GM19468 (cell line): ENCODE results near the gene AFAP1.

Source experiments
- ATAC-seq: cut with Tn5 transposase; IDR thresholded peaks from one replicate; pipeline ENCODE4 v1.9.1; 2021; ENCODE audit warnings: mild to moderate bottlenecking, moderate library complexity, moderate number of reproducible peaks; ENCODE audit not compliant: unreplicated experiment; ENCODE audit errors: extremely low read depth

The AFAP1 gene

DNA sequence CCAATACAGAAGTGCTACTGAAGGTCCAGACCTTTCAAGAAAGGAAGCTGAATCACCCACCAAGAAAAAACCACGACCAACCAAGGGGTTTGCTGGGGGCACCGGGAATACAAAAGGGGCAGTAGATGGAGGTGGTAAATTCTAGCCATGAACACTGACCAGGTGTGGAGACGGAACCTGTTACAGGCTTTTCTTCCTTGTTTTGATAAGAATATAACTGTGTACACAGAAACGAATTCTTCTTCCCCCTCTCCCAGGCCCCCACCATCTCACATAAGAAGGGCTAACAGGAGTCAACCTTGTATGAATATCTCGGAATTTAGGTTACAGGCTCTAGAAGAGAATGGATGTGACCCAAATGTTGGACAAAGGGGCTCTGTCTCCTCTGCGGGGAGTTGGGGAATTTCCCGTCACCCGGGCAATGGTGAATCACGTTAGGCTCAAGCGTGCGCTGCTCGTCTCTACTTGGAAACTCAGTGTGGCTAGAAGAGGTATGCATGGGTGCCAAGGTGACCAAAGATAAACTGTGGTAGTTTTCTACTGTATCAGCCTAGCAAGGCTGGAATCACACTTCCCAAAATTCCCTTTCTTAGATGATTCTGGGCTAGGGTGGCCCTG, 87.0 kb downstream of the AFAP1 start:
- ATAC-seq = no peak

DNA sequence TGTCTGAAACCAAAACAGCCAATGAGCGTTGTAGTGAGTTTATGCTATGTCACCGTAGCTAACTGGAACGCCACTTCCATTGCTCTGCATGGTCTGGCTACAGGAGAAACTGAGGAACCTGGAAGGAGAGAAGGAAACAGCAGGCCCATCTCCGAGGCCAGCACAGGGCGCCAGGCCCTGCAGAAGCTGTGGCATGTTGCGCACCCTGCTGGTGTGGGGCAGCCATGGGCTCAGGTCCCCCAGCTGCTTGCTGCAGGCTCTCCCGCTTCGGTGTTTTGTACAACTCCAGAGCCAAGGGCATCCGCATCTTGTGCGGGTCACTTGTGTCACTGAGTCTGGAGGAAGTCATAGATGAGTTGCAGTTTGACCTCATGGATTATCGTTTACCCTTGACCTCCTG, 89.2 kb downstream of the AFAP1 start:
- no peak for ATAC-seq

DNA sequence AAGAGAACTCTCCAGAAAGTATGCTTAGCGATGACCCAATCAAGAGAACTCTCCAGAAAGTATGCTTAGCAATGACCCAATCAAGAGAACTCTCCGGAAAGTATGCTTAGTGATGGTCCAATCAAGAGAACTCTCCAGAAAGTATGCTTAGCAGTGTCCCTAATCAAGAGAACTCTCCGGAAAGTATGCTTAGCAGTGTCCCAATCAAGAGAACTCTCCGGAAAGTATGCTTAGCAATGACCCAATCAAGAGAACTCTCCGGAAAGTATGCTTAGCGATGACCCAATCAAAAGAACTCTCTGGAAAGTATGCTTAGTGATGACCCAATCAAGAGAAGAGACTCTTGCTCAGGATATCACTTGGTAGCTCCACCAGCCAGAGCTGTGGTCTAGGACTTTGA, 92.5 kb downstream of the AFAP1 start:
- ATAC-seq = no peak

DNA sequence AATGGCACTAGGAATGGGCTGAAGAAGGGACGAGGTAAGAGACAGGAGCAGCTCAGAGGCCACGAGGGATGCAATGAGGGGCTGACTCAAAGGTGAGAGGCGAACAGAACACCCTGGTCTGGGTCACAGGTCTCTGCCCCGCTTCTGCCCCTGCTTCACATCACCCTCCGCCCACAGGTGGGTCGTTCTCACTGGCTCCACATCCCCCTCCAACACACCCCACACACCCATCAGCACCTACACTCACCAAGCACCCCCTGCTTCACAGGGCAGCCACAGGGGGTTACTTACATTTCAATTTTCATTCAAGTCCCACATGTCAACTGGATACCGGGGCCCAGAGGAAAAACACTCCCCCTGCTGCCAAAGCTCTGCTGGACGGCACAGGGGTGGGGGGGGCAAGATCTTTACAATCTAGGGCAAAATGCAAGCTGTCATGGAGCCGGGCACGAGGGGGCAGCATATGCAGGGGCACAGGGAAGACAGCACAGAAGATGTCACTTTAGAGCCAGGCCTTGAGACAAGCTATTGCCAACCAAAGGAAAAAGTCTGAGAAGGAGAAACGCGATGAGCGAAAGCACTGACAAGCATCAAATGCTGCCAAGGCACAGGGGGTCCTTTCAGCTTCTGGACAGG, 94.0 kb downstream of the AFAP1 start:
- ATAC-seq = no peak

DNA sequence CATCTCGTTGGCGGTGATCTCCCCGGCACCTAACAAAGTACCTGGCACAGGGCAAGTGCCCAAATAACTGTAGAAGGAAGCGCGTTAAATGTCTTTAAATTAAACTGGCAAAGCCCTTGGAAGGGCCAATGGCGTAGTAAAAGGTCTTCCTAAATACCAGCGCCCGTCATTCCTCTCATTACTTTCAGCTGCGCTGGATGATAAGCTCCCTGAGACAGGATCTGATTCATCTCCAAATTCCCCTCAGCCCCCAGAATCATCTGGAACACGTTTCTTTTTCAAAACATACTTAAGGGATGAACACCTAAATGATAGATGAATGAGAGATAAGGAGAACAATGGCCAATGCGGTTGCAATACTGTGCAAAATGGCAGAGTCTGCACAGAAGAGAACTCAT, 95.1 kb downstream of the AFAP1 start:
- ATAC-seq = no peak

DNA sequence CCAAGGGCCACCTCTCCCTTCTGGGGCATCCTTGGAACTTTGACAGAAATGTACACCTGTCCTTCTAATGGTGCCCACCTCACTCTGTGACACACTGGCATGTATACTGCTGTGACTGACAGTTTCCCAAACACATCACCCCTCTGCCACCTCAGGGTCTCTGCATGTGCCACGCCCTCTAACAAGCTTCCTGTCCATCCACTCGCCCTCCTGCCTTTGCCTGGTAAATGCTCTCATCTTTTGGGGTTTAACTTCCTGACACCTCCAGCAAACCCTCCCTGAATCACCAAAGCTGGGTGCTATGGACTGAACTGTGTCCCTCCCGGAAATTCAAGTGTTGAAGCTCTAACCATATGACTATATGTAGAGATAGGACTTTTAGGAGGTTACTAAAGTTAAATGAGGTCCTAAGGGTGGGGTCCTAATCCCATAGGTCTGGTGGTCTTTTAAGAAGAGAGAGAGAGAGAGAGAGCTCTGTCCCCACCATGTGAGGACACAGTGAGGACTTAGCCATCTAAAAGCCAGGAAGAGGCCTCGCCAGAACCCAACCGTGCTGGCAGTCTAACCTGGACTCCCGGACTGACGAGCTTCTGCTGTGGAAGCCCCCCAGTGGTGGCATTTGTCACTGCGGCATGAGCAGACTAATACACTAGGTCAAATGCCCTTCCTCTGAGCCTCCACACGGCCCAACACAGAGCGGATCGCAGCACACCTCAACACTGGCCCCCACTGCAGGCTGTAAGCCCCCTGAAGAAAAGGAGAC, 95.6 kb downstream of the AFAP1 start:
- ATAC-seq = no peak

DNA sequence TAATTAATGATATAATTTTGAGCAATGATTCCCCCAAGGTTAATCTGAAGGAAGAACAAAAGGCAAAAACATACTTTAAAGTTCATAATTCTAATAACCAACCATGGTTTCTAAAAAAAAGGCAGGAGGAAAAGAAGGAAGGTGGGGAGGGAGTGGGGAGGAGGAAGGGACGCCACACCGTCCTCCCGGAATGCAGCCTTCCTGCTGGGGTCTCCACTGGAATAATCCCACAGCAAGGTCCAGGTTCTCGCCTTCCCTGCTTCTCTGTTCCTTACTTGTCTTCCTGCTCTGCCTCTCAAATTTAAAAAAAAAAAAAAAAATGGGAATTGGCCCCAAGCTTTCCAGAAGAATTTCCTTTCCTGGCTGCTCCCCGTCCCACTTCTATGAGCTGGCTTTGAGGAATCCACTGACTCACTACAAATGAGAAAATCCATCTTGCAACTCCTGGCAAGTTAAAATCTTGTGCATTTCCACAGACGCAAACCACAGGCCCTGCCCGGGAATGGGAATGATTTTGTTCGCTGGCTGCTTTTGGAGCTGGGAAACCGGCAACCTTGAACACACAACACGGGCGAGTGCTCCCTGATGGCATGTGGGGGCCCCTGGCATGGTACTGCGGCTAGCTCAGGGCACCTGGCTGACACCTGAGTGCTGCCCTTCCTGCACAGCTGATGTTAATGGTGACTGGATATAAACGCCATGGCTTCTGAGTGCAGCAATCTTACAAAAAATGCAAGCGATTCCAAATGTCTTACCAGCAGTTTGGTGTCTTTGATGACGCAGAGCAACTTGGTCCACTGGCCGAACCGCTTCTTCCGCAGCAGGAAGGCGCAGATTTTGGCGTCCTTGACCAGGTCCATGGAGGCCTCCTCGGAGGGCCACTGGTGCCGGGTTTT, 97.0 kb downstream of the AFAP1 start:
- ATAC-seq = no peak

DNA sequence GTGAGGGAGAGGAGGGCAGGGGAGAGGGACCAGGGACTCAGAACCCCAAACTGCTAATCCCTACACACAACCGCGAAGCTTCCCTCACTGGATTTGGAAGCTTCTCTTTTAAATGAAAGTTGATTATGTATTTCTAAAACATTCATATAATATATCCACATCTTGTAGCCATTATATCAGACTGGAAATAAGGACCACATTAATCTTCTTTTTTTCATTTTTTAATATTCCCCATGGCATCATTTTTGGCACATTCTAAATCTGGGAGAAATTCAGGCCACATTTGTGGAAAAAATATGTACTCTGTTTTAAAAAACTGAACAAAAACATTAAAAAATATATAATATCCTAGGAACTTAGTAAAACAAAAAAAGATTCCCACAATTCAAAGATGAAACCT, 97.8 kb downstream of the AFAP1 start:
- no peak for ATAC-seq

DNA sequence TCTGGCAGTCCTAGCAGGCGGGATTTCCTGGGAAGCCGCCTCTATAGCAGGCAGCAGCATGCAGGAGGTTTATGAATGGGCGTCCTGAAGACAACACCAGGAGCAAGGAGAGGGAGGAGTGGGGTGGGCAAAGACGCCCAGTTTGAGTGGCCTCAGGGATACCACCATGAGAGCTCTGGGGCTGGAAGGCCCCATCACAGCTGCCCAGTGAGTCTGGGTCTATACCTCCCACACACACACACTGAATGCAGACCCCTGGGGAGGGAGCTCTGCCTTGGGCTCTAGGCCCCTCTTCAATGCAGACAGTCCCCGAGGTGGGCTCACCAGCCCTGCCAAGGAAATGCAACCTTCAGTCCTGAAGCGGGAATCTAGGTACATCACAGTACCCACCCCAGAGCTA, 98.6 kb downstream of the AFAP1 start:
- ATAC-seq = no peak

DNA sequence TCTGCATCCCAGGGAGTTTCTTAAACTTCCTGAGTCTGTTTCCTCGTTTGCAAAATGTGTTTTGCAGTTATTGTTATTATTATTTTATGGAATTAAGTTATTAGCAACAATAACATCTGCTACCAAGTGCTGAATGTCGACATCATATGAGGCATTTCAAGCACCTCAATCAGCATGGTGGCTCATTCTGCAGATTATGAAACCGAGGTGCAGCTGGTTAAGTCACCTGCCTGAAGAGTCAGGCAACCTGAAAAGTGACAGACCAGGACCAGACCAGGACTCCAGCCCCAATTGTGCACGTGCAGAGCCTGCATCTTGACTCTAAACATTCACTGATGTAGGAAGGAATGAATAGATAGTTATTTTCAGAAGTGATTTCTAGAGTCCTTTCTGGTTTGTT, 99.8 kb downstream of the AFAP1 start:
- ATAC-seq = no peak

DNA sequence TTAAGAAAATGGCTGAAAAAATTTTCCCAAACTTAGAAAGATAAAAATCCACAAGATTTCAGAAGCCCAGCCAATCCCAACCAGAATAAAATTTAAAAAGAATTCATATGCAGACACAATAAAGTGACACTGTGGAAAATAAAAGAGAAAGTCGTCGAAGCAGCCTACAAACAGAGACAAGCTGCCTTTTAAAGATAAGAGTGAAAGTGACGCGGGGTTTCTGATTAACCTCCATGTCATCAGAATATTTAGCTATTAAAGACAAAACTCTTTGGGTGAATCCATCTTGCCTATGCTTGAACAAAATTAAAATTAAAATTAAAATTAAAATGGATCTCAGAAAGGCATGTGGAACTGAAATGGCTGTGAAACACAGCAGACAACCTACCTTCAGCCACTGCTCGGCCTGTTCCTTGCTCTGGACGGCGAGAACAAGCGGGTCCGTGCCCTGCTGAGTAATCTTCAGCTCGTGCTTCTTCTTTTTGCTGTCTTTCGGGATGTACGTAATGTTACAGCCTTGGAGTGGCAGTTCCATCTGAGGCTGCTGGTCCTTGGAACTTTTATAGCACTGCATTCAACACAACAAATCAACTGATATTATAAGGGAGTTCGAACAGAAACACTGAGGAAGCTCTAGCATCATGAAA, 101.4 kb downstream of the AFAP1 start:
- no peak for ATAC-seq

DNA sequence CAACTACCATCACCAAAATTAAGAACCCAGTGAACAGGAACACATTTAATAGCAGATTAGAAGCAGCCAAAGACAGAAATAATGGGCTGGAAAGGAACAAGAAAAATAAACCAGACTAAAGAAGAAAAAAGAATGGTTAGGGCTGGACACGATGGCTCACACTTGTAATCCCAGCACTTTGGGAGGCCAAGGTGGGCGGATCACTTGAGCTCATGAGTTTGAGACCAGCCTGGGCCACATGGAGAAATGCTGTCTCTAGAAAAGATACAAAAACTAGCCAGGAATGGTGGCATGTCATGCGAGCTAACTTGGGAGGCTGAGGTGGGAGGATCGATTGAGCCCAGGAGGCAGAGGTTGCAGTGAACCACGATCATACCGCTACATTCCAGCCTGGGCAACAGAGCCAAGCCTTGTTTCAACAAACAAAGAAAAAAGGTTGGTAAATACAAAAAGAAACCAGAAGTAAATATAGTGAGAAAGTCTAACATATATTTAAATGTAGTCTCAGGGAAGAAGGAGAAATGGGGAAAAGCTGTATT, 102.0 kb downstream of the AFAP1 start:
- ATAC-seq = no peak

DNA sequence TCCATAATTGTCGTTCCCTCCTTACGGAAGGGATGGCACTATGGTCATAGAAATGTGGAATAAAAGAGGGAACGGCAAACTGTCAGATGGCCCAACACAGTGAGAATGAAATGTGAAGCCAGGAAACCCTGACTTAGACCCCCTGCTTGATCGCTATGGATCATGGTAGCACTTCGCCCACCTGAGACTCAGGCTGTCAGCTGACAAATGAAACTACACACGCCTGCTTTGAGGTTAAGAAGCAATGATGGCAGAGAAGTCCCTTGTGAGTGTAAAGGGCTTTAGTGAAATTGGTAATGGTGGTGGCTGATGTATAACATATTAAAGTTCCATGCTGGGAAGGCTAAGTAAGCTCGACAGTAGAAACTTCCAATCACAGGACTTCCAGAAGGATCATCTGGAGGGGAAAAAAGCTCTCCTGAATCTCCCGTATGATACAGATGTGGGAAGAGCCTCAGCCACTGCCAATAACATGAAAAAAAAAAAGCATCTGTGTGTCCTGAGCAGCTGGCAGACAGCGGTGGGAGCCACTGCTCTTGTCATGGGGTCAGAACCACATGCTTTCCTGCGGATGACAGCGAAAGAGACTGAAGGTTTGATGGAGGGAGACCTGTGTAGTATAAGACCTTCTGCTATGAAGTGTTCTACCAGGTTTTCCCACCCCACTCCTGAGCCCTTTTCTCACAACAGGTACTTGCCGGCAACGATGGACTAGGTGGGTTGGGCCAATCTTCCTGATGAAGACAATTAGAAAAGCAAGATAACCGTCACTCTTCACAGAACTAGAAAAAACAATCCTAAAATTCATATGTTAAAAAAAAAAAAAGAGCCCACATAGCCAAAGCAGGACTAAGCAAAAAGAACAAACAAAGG, 107.6 kb downstream of the AFAP1 start:
- no peak for ATAC-seq

DNA sequence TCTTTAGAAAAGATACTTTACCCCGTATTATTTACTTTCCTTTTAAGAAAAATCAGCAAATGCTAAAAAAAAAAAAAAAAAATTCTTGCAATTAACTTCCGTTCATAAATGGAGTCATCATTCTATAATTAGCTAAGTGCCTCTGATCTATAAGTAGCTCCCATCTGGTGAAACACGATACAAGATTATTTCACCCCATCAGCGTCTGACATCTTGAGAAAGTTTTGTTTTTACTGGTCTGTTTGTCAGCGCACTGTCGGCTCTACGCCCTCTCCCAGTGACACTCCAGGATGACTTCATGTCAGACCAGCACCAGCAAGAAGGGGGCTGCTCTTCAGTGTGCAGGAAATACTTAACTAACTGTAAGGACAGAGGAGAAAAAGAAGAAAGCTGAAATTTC, 108.3 kb downstream of the AFAP1 start:
- ATAC-seq = no peak

DNA sequence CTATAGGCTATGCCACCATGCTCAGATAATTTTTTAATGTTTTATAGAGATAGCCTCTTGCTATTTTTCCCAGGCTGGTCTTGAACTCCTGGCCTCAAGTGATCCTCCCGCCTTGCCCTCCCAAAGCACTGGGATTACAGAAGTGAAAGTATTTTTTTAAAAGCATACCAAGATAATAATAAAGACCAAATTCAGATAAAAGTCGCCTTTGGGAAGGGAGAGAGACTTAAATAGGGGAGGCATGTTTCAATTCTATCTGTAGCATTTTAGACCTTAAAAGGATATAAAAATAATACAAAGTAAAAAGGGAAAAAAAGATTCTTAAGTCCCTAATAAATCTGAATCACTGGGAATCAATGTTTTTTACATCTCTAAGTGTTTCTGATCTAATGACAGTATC, 108.9 kb downstream of the AFAP1 start:
- no peak for ATAC-seq

DNA sequence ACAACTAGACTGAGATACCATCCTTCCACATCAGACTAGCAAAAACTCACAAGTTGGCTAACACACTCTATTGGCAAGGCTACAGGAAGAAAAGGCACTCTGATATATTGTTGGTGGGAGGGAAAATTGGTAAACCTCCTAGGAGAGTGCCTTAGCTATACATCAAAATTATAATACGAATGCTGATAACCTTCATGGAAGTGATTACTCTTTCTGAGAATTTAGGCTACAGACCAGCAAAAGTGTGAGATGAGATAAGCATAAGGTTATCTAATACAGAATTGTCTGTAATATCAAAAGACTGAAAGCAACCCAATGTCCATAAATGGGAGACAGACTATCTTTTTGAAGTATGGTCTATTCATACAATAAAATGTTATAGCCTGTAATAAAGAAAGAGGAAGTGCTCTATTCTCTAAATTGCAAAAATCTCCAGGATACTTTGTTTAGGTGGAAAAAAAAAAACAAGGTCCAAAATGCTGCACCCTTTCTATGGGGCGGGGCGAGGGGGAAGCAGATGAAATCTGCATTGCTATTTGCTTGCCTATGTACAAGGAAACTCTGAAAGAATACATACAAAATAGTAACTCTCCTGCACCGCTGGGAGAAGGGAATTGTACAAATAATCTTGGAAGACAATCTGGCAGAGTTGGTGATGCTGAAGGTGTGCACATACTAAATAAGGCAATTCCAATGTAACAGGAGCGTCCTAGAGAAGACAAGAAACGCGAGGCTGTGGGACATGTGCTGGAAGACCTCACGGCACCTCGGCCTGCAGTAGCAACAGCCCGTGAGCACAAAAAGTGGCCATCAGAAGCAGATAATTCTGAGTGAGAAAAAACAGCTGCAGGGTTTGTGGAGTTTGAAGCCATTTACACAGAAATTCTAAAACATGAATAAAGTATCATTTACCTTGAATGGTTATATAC, 109.7 kb downstream of the AFAP1 start:
- ATAC-seq = no peak

DNA sequence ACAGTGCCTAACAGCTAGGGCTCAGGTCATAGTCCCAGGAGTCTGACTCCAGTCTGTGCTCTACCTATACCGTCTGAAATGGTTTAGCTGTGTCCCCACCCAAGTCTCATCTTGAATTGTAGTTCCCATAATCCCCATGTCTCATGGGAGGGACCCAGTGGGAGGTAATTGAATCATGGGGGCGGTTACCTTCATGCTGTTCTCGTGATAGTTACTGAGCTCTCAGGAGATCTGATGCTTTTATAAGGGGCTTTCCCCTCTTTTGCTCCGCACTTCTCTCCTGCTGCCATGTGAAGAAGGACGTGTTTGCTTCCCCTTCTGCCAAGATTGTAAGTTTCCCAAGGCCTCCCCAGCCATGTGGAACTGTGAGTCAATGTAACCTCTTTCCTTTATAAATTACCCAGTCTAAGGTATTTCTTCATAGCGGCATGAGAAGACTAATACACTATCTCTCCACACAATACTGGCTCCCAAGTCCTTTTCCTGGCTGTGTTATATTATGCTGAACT, 110.8 kb downstream of the AFAP1 start:
- ATAC-seq = no peak
